ENCODE measurements around the gene PUSL1. TPM values are rescaled to one million over a fixed set of nuclear protein-coding genes. Genes with fewer than 3 reads are reported as not detected.
A peak's percentile ranks its signal among the peaks of the same experiment; 100 is the strongest.

PUSL1 gene
- total RNA-seq, 1 donor from 2014 or later, result 14.2 TPM

- DNase-seq (ENCODE audit: low read depth), result no peak
Observed at GRCh38 chr1:1353389-1354151, 45.2 kb downstream of the PUSL1 start.

- DNase-seq (ENCODE audit: low read depth), result no peak
Observed at GRCh38 chr1:1354271-1355247, 46.2 kb downstream of the PUSL1 start.

GRCh38 chr1:1355416-1355815 lies 47.0 kb downstream of the PUSL1 start:
- DNase-seq (ENCODE audit: low read depth), result no peak

- no peak for DNase-seq (ENCODE audit: low read depth)
Observed at GRCh38 chr1:1356166-1356795, 47.9 kb downstream of the PUSL1 start.

GRCh38 chr1:1356796-1357401 lies 48.5 kb downstream of the PUSL1 start:
- DNase-seq (ENCODE audit: low read depth), result no peak

- no peak for DNase-seq (ENCODE audit: low read depth)
Observed at GRCh38 chr1:1357871-1358432, 49.6 kb downstream of the PUSL1 start.

- DNase-seq (ENCODE audit: low read depth), result no peak
Observed at GRCh38 chr1:1358433-1359271, 50.3 kb downstream of the PUSL1 start, which contains the start of gene MXRA8. Gene MXRA8, minus strand, starts transcription at chr1:1358555. Its CDS starts 51 bp downstream, at chr1:1358504.

GRCh38 chr1:1359308-1359663 lies 50.9 kb downstream of the PUSL1 start:
- peak; percentile 41 for DNase-seq (ENCODE audit: low read depth)

GRCh38 chr1:1359664-1360468 lies 51.5 kb downstream of the PUSL1 start:
- no peak for DNase-seq (ENCODE audit: low read depth)

- DNase-seq (ENCODE audit: low read depth), result peak; percentile 87
Observed at GRCh38 chr1:1360506-1361169, 52.2 kb downstream of the PUSL1 start.

Other genes starting within 250 kb of the PUSL1 start
- 1.0 TPM in 1 of 2 replicates, not detected in the other for gene RNF223, start 234.3 kb upstream of the PUSL1 start, total RNA-seq
- gene C1orf159, start 192.5 kb upstream of the PUSL1 start, total RNA-seq, result 8.7 and 9.8 TPM in 2 replicates
- gene TTLL10, start 134.7 kb upstream of the PUSL1 start, total RNA-seq, result 0.15 TPM in 1 of 2 replicates, not detected in the other
- 0.50 TPM in 1 of 2 replicates, not detected in the other for gene TNFRSF18, start 102.0 kb upstream of the PUSL1 start, total RNA-seq
- not detected in 2 replicates for gene TNFRSF4, start 94.4 kb upstream of the PUSL1 start, total RNA-seq
- 76.6 and 207 TPM in 2 replicates for gene SDF4, start 76.6 kb upstream of the PUSL1 start, total RNA-seq
- gene B3GALT6, start 76.4 kb upstream of the PUSL1 start, total RNA-seq, result 33.9 and 48.8 TPM in 2 replicates
- gene C1QTNF12, start 61.9 kb upstream of the PUSL1 start, total RNA-seq, result 0.40 TPM in 1 of 2 replicates, not detected in the other
- 48.6 and 50.2 TPM in 2 replicates for gene UBE2J2, start 34.7 kb upstream of the PUSL1 start, total RNA-seq
- gene SCNN1D, start 28.2 kb upstream of the PUSL1 start, total RNA-seq, result 0.52 and 1.9 TPM in 2 replicates
- gene ACAP3, start 667 bp upstream of the PUSL1 start, total RNA-seq, result 24.8 and 34.6 TPM in 2 replicates
- 35.8 and 57.5 TPM in 2 replicates for gene INTS11, start 16.1 kb downstream of the PUSL1 start, total RNA-seq
- 13.0 and 20.4 TPM in 2 replicates for gene CPTP, start 16.2 kb downstream of the PUSL1 start, total RNA-seq
- 0.15 and 0.17 TPM in 2 replicates for gene TAS1R3, start 22.7 kb downstream of the PUSL1 start, total RNA-seq
- gene DVL1, start 40.8 kb downstream of the PUSL1 start, total RNA-seq, result 70.8 and 91.0 TPM in 2 replicates
- gene MXRA8, start 50.0 kb downstream of the PUSL1 start, total RNA-seq, result 24.7 and 35.6 TPM in 2 replicates
- 75.6 and 155 TPM in 2 replicates for gene AURKAIP1, start 66.6 kb downstream of the PUSL1 start, total RNA-seq
- 71.0 and 155 TPM in 2 replicates for gene CCNL2, start 90.7 kb downstream of the PUSL1 start, total RNA-seq
- 72.1 and 79.5 TPM in 2 replicates for gene MRPL20, start 98.7 kb downstream of the PUSL1 start, total RNA-seq
- gene ANKRD65, start 112.7 kb downstream of the PUSL1 start, total RNA-seq, result 0.10 and 0.17 TPM in 2 replicates
- gene VWA1, start 127.1 kb downstream of the PUSL1 start, total RNA-seq, result 14.4 and 19.1 TPM in 2 replicates
- under 0.01 and 5.2 TPM in 2 replicates for gene ATAD3C, start 141.1 kb downstream of the PUSL1 start, total RNA-seq
- 12.2 and 18.6 TPM in 2 replicates for gene ATAD3B, start 163.2 kb downstream of the PUSL1 start, total RNA-seq
- 27.0 and 42.0 TPM in 2 replicates for gene ATAD3A, start 203.6 kb downstream of the PUSL1 start, total RNA-seq
- gene TMEM240, start 232.0 kb downstream of the PUSL1 start, total RNA-seq, result 0.35 and 1.1 TPM in 2 replicates

All from renal cortical epithelial cell (primary cell).